Measurements from ENCODE around the gene ENPEP. TPM values are rescaled to one million over a fixed set of nuclear protein-coding genes. Genes with fewer than 3 reads are reported as not detected.

The ENPEP gene
- total RNA-seq, 1 experiment from 2014 or later = 0.33 TPM

DNA sequence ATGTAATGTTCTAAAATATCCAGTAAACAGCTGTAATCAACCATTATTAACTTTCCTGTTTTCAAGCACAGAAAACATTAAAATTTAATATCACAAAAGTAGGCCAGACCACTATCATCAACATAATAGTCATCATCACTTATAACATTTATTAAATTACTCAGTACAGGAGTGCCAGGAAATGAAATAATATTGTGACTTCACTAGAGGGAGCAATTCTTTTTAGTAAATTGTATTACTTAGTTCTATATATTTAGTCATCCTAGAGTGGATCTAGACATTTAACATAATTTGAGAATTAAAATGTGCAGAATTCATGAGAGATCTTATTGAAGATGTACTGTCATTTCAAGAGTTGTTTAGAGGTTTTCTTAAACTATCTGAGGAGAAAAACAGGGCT lies 113.3 kb downstream of the ENPEP start:
- no peaks in the 10 kb centered on the region for H3K9me3 Mint-ChIP-seq
- POLR2A ChIA-PET = no interaction called here
- TF ChIP-seq FOXJ3 (CRISPR knock-in tag; IDR thresholded peaks at IDR 0.05; ENCODE audit: borderline replicate concordance) = no peak
- TF ChIP-seq SMAD4 (CRISPR knock-in tag; IDR thresholded peaks at IDR 0.05) = no peak
- no peak for TF ChIP-seq ELF4 (CRISPR knock-in tag; IDR thresholded peaks at IDR 0.05; ENCODE audit: low read depth)
- TF ChIP-seq ZNF671 (CRISPR knock-in tag; IDR thresholded peaks at IDR 0.05) = no peak
- TF ChIP-seq, protein P1, sequence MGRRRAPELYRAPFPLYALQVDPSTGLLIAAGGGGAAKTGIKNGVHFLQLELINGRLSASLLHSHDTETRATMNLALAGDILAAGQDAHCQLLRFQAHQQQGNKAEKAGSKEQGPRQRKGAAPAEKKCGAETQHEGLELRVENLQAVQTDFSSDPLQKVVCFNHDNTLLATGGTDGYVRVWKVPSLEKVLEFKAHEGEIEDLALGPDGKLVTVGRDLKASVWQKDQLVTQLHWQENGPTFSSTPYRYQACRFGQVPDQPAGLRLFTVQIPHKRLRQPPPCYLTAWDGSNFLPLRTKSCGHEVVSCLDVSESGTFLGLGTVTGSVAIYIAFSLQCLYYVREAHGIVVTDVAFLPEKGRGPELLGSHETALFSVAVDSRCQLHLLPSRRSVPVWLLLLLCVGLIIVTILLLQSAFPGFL (CRISPR knock-in tag; IDR thresholded peaks at IDR 0.05; ENCODE audit: borderline replicate concordance) = no peak
- TF ChIP-seq HMGA2 (CRISPR knock-in tag; IDR thresholded peaks at IDR 0.05) = no peak
- no peak for TF ChIP-seq ZNF121 (CRISPR knock-in tag; IDR thresholded peaks at IDR 0.05)
- TF ChIP-seq ZNF138 (CRISPR knock-in tag; conservative IDR thresholded peaks at IDR 0.05) = no peak
- TF ChIP-seq MXD4 (CRISPR knock-in tag; IDR thresholded peaks at IDR 0.05; ENCODE audit: borderline replicate concordance) = no peak
- TF ChIP-seq GABPB1 (CRISPR knock-in tag; IDR thresholded peaks at IDR 0.05) = no peak
- no peak for TF ChIP-seq ESRRA (CRISPR knock-in tag; IDR thresholded peaks at IDR 0.05; ENCODE audit: borderline replicate concordance)
- DNase-seq (ENCODE audit: low spot score) (no peak), ATAC-seq (no peak)
- no peak overlapping the region for H3K4me3 Mint-ChIP-seq
- H3K4me1 Mint-ChIP-seq = peaks cover 3% of the 10 kb centered on the region; the same call in 1 of the 2 replicates
- H3K27me3 Mint-ChIP-seq (ENCODE audit: low read depth) = no peaks in the 10 kb centered on the region
- H3K36me3 Mint-ChIP-seq = no peaks in the 10 kb centered on the region
- CTCF ChIA-PET = no interaction called here
- H3K27ac Mint-ChIP-seq = no peak overlapping the region

DNA sequence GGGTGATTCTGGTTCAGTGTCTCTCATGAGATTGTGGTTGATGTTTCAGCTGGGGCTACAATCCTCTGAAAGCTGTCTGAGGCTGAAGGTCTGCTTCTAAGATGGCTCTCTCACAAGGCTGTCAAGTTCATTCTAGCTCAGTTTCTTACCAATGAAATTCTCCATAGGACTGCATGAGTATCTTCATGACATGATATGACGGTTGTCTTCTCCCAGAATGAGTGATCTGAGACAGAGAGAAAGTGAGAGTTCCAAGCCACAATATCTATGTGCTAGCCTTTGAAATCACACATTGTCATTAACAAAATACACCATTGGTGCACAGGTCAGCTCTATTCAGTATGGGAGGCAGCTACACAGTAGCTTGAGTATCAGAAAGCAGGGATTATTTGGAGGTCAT lies 119.6 kb downstream of the ENPEP start:
- CTCF ChIA-PET = interaction anchor here (2.6 kb wide), 1 partner anchor 9 kb away, joined by 8 read pairs; no protein-coding TSS in a partner anchor

DNA sequence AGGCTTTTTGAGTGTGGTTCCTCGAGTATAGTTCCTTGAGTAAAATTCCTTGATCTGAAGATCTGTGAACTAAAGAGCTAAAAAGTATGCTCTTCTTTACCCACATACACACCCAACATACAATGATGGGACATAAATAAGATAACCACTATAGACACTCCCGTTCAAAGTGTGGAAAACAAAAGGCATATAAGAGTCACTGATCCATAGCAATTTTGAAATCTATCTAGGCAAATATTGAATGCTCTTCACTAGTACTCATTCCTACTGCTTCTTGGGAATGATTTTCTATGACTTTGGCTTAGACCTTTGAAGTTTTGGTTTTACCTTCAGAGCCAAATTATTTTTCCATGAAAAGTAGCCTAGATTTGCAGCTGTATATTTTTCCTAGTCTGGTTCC lies 120.5 kb downstream of the ENPEP start:
- DNase-seq (ENCODE audit: low spot score) (no peak), ATAC-seq (no peak)
- Mint-ChIP-seq H3K9me3 (peaks cover 30% of the 10 kb centered on the region), H3K36me3 (peaks cover 25% of the 10 kb centered on the region), H3K4me1 (no peaks in the 10 kb centered on the region), H3K27ac (no peak overlapping the region), H3K4me3 (no peak overlapping the region), H3K27me3 (ENCODE audit: low read depth) (no peaks in the 10 kb centered on the region)
- ChIA-PET CTCF (interaction anchor here (2.6 kb wide), 1 partner anchor 10 kb away, joined by 8 read pairs; no protein-coding TSS in a partner anchor), POLR2A (no interaction called here)
- TF ChIP-seq NR2C2 (CRISPR knock-in tag; IDR thresholded peaks at IDR 0.05) = no peak
- TF ChIP-seq, protein P2, sequence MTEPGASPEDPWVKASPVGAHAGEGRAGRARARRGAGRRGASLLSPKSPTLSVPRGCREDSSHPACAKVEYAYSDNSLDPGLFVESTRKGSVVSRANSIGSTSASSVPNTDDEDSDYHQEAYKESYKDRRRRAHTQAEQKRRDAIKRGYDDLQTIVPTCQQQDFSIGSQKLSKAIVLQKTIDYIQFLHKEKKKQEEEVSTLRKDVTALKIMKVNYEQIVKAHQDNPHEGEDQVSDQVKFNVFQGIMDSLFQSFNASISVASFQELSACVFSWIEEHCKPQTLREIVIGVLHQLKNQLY (CRISPR knock-in tag; IDR thresholded peaks at IDR 0.05) = no peak
- no peak for TF ChIP-seq GABPB1 (CRISPR knock-in tag; IDR thresholded peaks at IDR 0.05)

More for the DNA sequence above, 119.6 kb downstream of the ENPEP start:
- ATAC-seq (no peak), DNase-seq (ENCODE audit: low spot score) (no peak)
- Mint-ChIP-seq H3K9me3 (peaks cover 30% of the 10 kb centered on the region), H3K4me3 (no peak overlapping the region), H3K4me1 (no peaks in the 10 kb centered on the region), H3K27me3 (ENCODE audit: low read depth) (no peaks in the 10 kb centered on the region), H3K36me3 (peaks cover 25% of the 10 kb centered on the region), H3K27ac (no peak overlapping the region)
- TF ChIP-seq, protein P3, sequence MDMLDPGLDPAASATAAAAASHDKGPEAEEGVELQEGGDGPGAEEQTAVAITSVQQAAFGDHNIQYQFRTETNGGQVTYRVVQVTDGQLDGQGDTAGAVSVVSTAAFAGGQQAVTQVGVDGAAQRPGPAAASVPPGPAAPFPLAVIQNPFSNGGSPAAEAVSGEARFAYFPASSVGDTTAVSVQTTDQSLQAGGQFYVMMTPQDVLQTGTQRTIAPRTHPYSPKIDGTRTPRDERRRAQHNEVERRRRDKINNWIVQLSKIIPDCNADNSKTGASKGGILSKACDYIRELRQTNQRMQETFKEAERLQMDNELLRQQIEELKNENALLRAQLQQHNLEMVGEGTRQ (CRISPR knock-in tag; IDR thresholded peaks at IDR 0.05) = no peak
- TF ChIP-seq ZNF263 (CRISPR knock-in tag; IDR thresholded peaks at IDR 0.05; ENCODE audit: low read depth) (no peak), EMX1 (CRISPR knock-in tag; IDR thresholded peaks at IDR 0.05) (no peak), JUN (CRISPR knock-in tag; IDR thresholded peaks at IDR 0.05) (no peak), GRHL2 (CRISPR knock-in tag; IDR thresholded peaks at IDR 0.05; ENCODE audit: insufficient replicate concordance, severe bottlenecking) (no peak)
- TF ChIP-seq, protein P4, sequence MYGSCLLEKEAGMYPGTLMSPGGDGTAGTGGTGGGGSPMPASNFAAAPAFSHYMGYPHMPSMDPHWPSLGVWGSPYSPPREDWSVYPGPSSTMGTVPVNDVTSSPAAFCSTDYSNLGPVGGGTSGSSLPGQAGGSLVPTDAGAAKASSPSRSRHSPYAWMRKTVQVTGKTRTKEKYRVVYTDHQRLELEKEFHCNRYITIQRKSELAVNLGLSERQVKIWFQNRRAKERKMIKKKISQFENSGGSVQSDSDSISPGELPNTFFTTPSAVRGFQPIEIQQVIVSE (CRISPR knock-in tag; IDR thresholded peaks at IDR 0.05; ENCODE audit: borderline replicate concordance) = no peak
- POLR2A ChIA-PET = no interaction called here

Measured in WTC11 (cell line).